HCT116 (cell line): Measurements from ENCODE around the gene PFKP. TPM values are rescaled to one million over a fixed set of nuclear protein-coding genes. Genes with fewer than 3 reads are reported as not detected.

Experiments used
- ATAC-seq: fragments of 200-7000 bp; cut with Tn5 transposase; 2 replicates; pipeline ENCODE4 v1.9.1; 2020; ENCODE audit warnings: mild to moderate bottlenecking, moderate library complexity
- BruUV-seq: library from RNA; stranded (reverse); fragments of 400-500 nt; replicated peaks from 2 replicates; lab custom pipeline; 2021; lab: Mats Ljungman, UMichigan
- CTCF ChIA-PET: fragments of 300-600 bp; sonication (Branson Sonifier 250); formaldehyde crosslinking; loops from one replicate; lab custom pipeline; 2021; ENCODE audit warnings: antibody characterized with exemption; lab: Charles Lee
- POLR2A ChIA-PET: fragments of 300-600, 350-600 bp; sonication (Branson Sonifier 250); formaldehyde crosslinking; loops from one replicate; lab custom pipeline; 2021; ENCODE audit warnings: antibody characterized with exemption; lab: Charles Lee
- RAD21 ChIA-PET, 2 experiments: fragments of 300-600 bp; sonication (Branson Sonifier 250); formaldehyde crosslinking; loops; one replicate each; lab custom pipeline; 2023; ENCODE audit warnings: low total read pairs in 2 of 2; ENCODE audit not compliant: uncharacterized antibody in 2 of 2, unreplicated experiment in 2 of 2, low non-redundant PET in 1 of 2; lab: Charles Lee
- DNase-seq: peaks from one replicate; pipeline ENCODE4 v3.0.0-alpha.2; 2010; ENCODE audit warnings: low read depth, low spot score
- H2AFZ ChIP-seq: fragments of 200-600 bp; shearing (Covaris generic), sonication (generic); 2 replicates; pipeline ENCODE4 v1.6.1; 2017; ENCODE audit warnings: low read depth, mixed run types, mixed read lengths, antibody characterized with exemption, low read length; ENCODE audit not compliant: poor library complexity, severe bottlenecking
- H3K27ac ChIP-seq: 2 replicates; pipeline ENCODE4 v1.5.1; 2012; ENCODE audit warnings: low read depth, low read length
- H3K27me3 ChIP-seq: fragments of 200-600 bp; sonication (generic); 2 replicates; pipeline ENCODE4 v1.6.1; 2016; ENCODE audit warnings: mixed run types, low read length, mixed read lengths; ENCODE audit not compliant: insufficient read depth
- H3K36me3 ChIP-seq, 2 experiments: fragments of 200-500 bp in 1 of 2; fragments of 200-600 bp in 1 of 2; sonication (Bioruptor generic) in 1 of 2; sonication (generic) in 1 of 2; 2 replicates each; pipeline versions ENCODE4 v1.5.1 to v1.6.1; 2014 to 2016; ENCODE audit warnings: low read length in 2 of 2, inconsistent platforms in 1 of 2, mixed read lengths in 1 of 2, mixed run types in 1 of 2; ENCODE audit not compliant: insufficient read depth in 2 of 2, control insufficient read depth in 1 of 2
- H3K4me1 ChIP-seq, 2 experiments: fragments of 200-600 bp in 1 of 2; sonication (generic) in 1 of 2; 2 replicates each; pipeline versions ENCODE4 v1.5.1 to v1.6.1; 2012 to 2017; ENCODE audit warnings: low read length in 2 of 2, inconsistent platforms in 1 of 2, mild to moderate bottlenecking in 1 of 2, mixed read lengths in 1 of 2, mixed run types in 1 of 2, moderate library complexity in 1 of 2; ENCODE audit not compliant: insufficient read depth in 2 of 2, control insufficient read depth in 1 of 2
- H3K4me2 ChIP-seq: fragments of 200-600 bp; sonication (generic); 2 replicates; pipeline ENCODE4 v1.6.1; 2017; ENCODE audit warnings: mixed run types, low read length, mixed read lengths
- H3K4me3 ChIP-seq, 2 experiments: fragments of 200-600 bp in 1 of 2; sonication (generic) in 1 of 2; replicated peaks in 1 of 2; 2 replicates each; pipeline ENCODE4 v1.5.1; 2011 to 2016; ENCODE audit warnings: low read length in 2 of 2, control low read depth in 1 of 2, low read depth in 1 of 2, mild to moderate bottlenecking in 1 of 2, mixed read lengths in 1 of 2, mixed run types in 1 of 2
- H3K79me2 ChIP-seq: fragments of 200-600 bp; sonication (generic); 2 replicates; pipeline ENCODE4 v1.6.1; 2017; ENCODE audit warnings: mild to moderate bottlenecking, mixed run types, low read length, moderate library complexity, mixed read lengths; ENCODE audit not compliant: insufficient read depth
- H3K9ac ChIP-seq: fragments of 200-600 bp; sonication (generic); 2 replicates; pipeline ENCODE4 v1.6.1; 2016; ENCODE audit warnings: low read length, mixed read lengths
- H3K9me2 ChIP-seq: fragments of 200-600 bp; sonication (generic), shearing (Covaris generic); 2 replicates; pipeline ENCODE4 v1.6.1; 2017; ENCODE audit warnings: mixed run types, mild to moderate bottlenecking, moderate library complexity; ENCODE audit not compliant: insufficient read depth
- H3K9me3 ChIP-seq, 2 experiments: fragments of 200-500 bp in 1 of 2; fragments of 200-600 bp in 1 of 2; sonication (Bioruptor generic) in 1 of 2; sonication (generic) in 1 of 2; 2 replicates each; pipeline ENCODE4 v1.6.1; 2014 to 2017; ENCODE audit warnings: low read length in 2 of 2, mixed read lengths in 2 of 2, inconsistent platforms in 1 of 2, low read depth in 1 of 2, mild to moderate bottlenecking in 1 of 2, mixed run types in 1 of 2, moderate library complexity in 1 of 2; ENCODE audit not compliant: control insufficient read depth in 1 of 2, insufficient read depth in 1 of 2
- H4K20me1 ChIP-seq: fragments of 200-600 bp; sonication (generic), shearing (Covaris generic); 2 replicates; pipeline ENCODE4 v1.6.1; 2017; ENCODE audit warnings: mixed run types, mild to moderate bottlenecking, moderate library complexity; ENCODE audit not compliant: insufficient read depth
- EZH2phosphoT487 ChIP-seq: fragments of 200-600 bp; IDR thresholded peaks from 2 replicates; pipeline ENCODE4 v1.6.1; 2018; ENCODE audit warnings: antibody characterized with exemption, borderline replicate concordance
- JUND ChIP-seq: IDR thresholded peaks from 2 replicates; pipeline ENCODE4 v1.6.1; 2012
- POLR2A ChIP-seq: IDR thresholded peaks from 2 replicates; pipeline ENCODE4 v1.7.0; 2011; ENCODE audit warnings: borderline replicate concordance; ENCODE audit not compliant: insufficient read depth, insufficient read length; ENCODE audit errors: extremely low read depth
- SIN3A ChIP-seq: IDR thresholded peaks from 2 replicates; pipeline ENCODE4 v1.6.1; 2012; ENCODE audit warnings: low read depth
- SRF ChIP-seq: IDR thresholded peaks from 2 replicates; pipeline ENCODE4 v1.6.1; 2012; ENCODE audit warnings: low read depth
- ZNF274 ChIP-seq: fragments of 200-500 bp; sonication (Bioruptor generic); IDR thresholded peaks from 2 replicates; pipeline ENCODE4 v1.6.1; 2014; ENCODE audit warnings: mild to moderate bottlenecking, low read depth, low read length, inconsistent platforms
- intact Hi-C: fragments of 100-400 bp; cut with micrococcal nuclease; formaldehyde crosslinking; loops from 2 replicates; pipeline ENCODE4 v1.10.0; 2022
- total RNA-seq: library from RNA; stranded (reverse); gene quantifications from one replicate; pipeline ENCODE4 v1.2.1, GENCODE V29; 2021; ENCODE audit not compliant: unreplicated experiment
- TF ChIP-seq, protein P1 (sequence below): IDR thresholded peaks from 2 replicates; pipeline ENCODE4 v1.6.1; 2012; ENCODE audit warnings: low read depth
- TF ChIP-seq, protein P2 (sequence below): IDR thresholded peaks from 2 replicates; pipeline ENCODE4 v1.6.1; 2011; ENCODE audit warnings: mild to moderate bottlenecking, low read length, moderate library complexity; ENCODE audit not compliant: insufficient replicate concordance; ENCODE audit errors: extremely low read depth

The PFKP gene
- total RNA-seq, 1 experiment from 2014 or later = 237 TPM

DNA sequence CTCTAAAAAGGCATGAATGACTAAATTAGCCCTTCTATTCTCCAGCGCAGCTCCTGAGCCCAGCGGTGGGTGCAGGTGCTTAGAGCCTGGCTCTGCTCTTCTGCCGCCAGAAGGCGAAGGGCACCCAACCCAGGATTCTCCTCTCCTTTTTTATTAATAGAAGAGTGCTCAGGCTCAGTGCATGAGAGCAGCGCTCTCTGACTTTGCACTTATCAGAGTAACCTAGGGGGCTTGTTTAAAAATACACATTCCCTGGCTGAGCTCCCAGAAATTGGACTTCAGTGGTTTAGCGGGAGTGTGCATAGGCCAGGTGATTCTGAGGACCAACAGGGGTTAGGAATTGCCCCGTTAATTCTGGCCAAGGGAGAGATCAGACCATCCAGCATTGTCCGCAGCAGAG lies 1.7 kb upstream of the PFKP start (continued):
- TF ChIP-seq, protein P1, sequence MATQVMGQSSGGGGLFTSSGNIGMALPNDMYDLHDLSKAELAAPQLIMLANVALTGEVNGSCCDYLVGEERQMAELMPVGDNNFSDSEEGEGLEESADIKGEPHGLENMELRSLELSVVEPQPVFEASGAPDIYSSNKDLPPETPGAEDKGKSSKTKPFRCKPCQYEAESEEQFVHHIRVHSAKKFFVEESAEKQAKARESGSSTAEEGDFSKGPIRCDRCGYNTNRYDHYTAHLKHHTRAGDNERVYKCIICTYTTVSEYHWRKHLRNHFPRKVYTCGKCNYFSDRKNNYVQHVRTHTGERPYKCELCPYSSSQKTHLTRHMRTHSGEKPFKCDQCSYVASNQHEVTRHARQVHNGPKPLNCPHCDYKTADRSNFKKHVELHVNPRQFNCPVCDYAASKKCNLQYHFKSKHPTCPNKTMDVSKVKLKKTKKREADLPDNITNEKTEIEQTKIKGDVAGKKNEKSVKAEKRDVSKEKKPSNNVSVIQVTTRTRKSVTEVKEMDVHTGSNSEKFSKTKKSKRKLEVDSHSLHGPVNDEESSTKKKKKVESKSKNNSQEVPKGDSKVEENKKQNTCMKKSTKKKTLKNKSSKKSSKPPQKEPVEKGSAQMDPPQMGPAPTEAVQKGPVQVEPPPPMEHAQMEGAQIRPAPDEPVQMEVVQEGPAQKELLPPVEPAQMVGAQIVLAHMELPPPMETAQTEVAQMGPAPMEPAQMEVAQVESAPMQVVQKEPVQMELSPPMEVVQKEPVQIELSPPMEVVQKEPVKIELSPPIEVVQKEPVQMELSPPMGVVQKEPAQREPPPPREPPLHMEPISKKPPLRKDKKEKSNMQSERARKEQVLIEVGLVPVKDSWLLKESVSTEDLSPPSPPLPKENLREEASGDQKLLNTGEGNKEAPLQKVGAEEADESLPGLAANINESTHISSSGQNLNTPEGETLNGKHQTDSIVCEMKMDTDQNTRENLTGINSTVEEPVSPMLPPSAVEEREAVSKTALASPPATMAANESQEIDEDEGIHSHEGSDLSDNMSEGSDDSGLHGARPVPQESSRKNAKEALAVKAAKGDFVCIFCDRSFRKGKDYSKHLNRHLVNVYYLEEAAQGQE = no peak
- TF ChIP-seq JUND (no peak), POLR2A (no peak)
- TF ChIP-seq, protein P2, sequence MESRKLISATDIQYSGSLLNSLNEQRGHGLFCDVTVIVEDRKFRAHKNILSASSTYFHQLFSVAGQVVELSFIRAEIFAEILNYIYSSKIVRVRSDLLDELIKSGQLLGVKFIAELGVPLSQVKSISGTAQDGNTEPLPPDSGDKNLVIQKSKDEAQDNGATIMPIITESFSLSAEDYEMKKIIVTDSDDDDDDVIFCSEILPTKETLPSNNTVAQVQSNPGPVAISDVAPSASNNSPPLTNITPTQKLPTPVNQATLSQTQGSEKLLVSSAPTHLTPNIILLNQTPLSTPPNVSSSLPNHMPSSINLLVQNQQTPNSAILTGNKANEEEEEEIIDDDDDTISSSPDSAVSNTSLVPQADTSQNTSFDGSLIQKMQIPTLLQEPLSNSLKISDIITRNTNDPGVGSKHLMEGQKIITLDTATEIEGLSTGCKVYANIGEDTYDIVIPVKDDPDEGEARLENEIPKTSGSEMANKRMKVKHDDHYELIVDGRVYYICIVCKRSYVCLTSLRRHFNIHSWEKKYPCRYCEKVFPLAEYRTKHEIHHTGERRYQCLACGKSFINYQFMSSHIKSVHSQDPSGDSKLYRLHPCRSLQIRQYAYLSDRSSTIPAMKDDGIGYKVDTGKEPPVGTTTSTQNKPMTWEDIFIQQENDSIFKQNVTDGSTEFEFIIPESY = no peak

DNA sequence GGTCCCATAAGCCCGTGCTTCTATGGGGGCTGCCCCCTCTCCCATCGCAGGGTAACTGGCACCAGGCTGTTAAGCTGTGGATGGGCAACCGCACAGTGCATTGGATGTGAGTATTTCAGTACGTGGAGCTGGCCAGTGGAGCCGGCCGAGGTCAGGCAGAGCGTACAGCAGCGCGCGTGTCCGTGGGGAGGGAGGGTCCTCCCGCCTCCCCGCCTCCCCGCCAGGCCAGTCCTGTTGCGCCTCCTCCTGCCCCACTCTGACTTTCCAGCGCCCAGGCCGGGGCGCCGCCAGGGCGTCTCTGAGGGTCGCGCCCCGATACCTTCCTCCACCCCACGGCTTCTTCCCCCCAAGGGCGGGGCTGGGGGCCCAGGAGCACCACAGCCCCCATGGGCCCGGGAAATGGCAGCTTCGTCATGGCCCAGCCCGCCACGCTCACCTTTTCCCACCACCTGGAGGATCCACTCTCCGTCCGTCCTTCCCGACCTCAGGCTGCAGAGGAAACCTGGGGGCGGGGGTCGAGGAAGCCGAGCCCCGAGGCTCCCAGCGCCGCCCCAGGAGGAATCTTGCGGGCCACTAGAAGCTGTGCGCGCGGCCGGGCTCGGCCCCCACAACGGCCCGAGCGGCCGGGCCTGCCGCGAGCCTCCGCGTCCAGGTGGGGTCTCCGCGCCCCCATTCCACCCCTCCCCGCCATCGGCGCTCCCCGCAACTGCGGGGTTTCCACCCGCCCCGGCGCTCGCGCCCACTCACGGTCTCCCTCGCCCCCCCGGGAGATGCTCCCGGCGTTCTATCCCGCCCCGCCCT lies 831 bp upstream of the PFKP start:
- H3K36me3 ChIP-seq = peaks cover 4 to 13% of the 10 kb centered on the region in 2 experiments; a peak in 3 of 4 replicates
- no peak overlapping the region for H2AFZ ChIP-seq
- intact Hi-C loops = no loop called here
- no peak for DNase-seq
- RAD21 ChIA-PET = interaction anchor here in 1 of 2 experiments (0.5 kb wide), 1 partner anchor 85 kb away, joined by 3 read pairs; no protein-coding TSS in a partner anchor
- no TSS peak for BruUV-seq
- no peaks in the 10 kb centered on the region for H3K27me3 ChIP-seq
- H3K27ac ChIP-seq = no peak overlapping the region; the same call in 1 of the 2 replicates
- peak overlapping the region; percentile 23; the same call in 1 of the 2 replicates for H3K9ac ChIP-seq
- no peaks in the 10 kb centered on the region for H3K9me2 ChIP-seq
- peak overlapping the region; percentile 87 to 98 for H3K4me3 ChIP-seq
- CTCF ChIA-PET = no interaction called here
- H3K4me2 ChIP-seq = peak overlapping the region; percentile 87
- POLR2A ChIA-PET = no interaction called here
- H3K79me2 ChIP-seq = peaks cover 42% of the 10 kb centered on the region
- peaks cover 4% of the 10 kb centered on the region; the same call in 1 of the 2 replicates for H4K20me1 ChIP-seq
- peaks cover 20 to 33% of the 10 kb centered on the region in 2 experiments for H3K4me1 ChIP-seq
- TF ChIP-seq ZNF274 (no peak), SRF (no peak), EZH2phosphoT487 (no peak), SIN3A (no peak)
- no peaks in the 10 kb centered on the region for H3K9me3 ChIP-seq
- ATAC-seq = 0 out of 2 replicates have a peak, but pooled peaks have one; percentile 0
